Thyroid gland (tissue), 4 donors: ENCODE results near the gene ZBTB5. TPM values are rescaled to one million over a fixed set of nuclear protein-coding genes. Genes with fewer than 3 reads are reported as not detected.

Experiments used
- DNase-seq, 2 donors: peaks; one replicate each; pipeline ENCODE4 v3.0.0-alpha.2; 2019
- H3K27ac ChIP-seq, 3 donors: fragments of 200-600 bp; sonication (generic); 1 replicate in 2 of 3; 2 replicates in 1 of 3; pipeline ENCODE4 v1.5.1; 2016 to 2019; ENCODE audit warnings: mild to moderate bottlenecking in 1 of 3, moderate library complexity in 1 of 3
- H3K27me3 ChIP-seq: fragments of 200-600 bp; sonication (generic); one replicate; pipeline ENCODE4 v1.5.1; 2019
- H3K36me3 ChIP-seq, 2 donors: fragments of 200-600 bp; sonication (generic); one replicate each; pipeline ENCODE4 v1.5.1; 2016 to 2019
- H3K4me1 ChIP-seq, 2 donors: fragments of 200-600 bp; sonication (generic); one replicate each; pipeline ENCODE4 v1.5.1; 2017 to 2019
- H3K4me3 ChIP-seq, 3 donors: fragments of 200-600 bp; sonication (generic); replicated peaks in 1 of 3; 1 replicate in 2 of 3; 2 replicates in 1 of 3; pipeline ENCODE4 v1.5.1; 2016; ENCODE audit warnings: mild to moderate bottlenecking in 1 of 3
- H3K9me3 ChIP-seq: fragments of 200-600 bp; sonication (generic); one replicate; pipeline ENCODE4 v1.5.1; 2017
- POLR2A ChIP-seq, 2 donors: fragments of 450-650 bp; IDR thresholded peaks; one replicate each; pipeline ENCODE4 v1.6.1; 2017; ENCODE audit warnings: antibody characterized with exemption in 2 of 2, mild to moderate bottlenecking in 2 of 2, moderate library complexity in 1 of 2
- WGBS, 2 donors: methylation state at CpG; one replicate each; pipeline ENCODE4 v1.1.5; 2017; 5-methylcytosine and 5-hydroxymethylcytosine counted together
- intact Hi-C: fragments of 100-400 bp; cut with DNase I; formaldehyde crosslinking; loops from one replicate; pipeline ENCODE4 v1.15.1; 2023
- total RNA-seq, 4 donors: library from RNA; depleted of rRNA; stranded (reverse); fragments of >200 nt; gene quantifications; one replicate each; pipeline ENCODE4 v1.2.3, GENCODE V29; 2016
- TF ChIP-seq, protein P1 (sequence below), 6 experiments: fragments of 200-600 bp in 3 of 6; fragments of 450-650 bp in 3 of 6; sonication (generic) in 3 of 6; IDR thresholded peaks; one replicate each; pipeline ENCODE4 v1.5.1; 2016 to 2019; ENCODE audit warnings: antibody characterized with exemption in 6 of 6, mild to moderate bottlenecking in 2 of 6, inconsistent platforms in 1 of 6, moderate library complexity in 1 of 6

The ZBTB5 gene
- total RNA-seq, 4 donors from 2014 or later: 19.2 to 26.8 (median 22.3) TPM

DNA sequence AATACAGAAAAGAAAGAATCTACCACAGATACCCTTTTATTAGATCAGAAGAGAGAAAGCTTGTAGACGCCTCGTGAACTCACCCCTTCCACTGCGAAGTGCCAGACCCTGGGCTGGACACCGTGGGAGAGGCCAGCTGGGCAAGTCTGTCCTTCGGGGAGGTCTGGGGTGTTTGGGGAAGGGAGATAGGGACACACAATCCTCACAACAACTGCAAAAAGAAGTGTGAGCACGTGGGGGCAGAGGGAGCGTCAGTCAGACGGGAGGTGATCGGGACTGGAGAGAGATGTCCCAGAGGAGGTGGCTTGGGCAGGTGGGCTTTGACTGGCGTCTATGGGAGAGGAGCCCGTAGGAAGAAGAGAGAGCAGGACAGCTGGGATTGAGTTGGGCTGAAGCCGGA, 70.0 kb downstream of the ZBTB5 start:
- Histone ChIP-seq H3K27me3 (no peaks in the 10 kb centered on the region), H3K4me1 (no peaks in the 10 kb centered on the region), H3K9me3 (no peaks in the 10 kb centered on the region), H3K4me3 (no peak overlapping the region), H3K36me3 (no peaks in the 10 kb centered on the region), H3K27ac (no peak overlapping the region)
- intact Hi-C loops: no loop called here
- TF ChIP-seq POLR2A (IDR thresholded peaks at IDR 0.05): no peak
- TF ChIP-seq, protein P1, sequence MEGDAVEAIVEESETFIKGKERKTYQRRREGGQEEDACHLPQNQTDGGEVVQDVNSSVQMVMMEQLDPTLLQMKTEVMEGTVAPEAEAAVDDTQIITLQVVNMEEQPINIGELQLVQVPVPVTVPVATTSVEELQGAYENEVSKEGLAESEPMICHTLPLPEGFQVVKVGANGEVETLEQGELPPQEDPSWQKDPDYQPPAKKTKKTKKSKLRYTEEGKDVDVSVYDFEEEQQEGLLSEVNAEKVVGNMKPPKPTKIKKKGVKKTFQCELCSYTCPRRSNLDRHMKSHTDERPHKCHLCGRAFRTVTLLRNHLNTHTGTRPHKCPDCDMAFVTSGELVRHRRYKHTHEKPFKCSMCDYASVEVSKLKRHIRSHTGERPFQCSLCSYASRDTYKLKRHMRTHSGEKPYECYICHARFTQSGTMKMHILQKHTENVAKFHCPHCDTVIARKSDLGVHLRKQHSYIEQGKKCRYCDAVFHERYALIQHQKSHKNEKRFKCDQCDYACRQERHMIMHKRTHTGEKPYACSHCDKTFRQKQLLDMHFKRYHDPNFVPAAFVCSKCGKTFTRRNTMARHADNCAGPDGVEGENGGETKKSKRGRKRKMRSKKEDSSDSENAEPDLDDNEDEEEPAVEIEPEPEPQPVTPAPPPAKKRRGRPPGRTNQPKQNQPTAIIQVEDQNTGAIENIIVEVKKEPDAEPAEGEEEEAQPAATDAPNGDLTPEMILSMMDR (IDR thresholded peaks at IDR 0.05): no peak
- no peak for DNase-seq
- WGBS, 2 donors: 74% methylated on average over 12 of the region's 12 CpGs

DNA sequence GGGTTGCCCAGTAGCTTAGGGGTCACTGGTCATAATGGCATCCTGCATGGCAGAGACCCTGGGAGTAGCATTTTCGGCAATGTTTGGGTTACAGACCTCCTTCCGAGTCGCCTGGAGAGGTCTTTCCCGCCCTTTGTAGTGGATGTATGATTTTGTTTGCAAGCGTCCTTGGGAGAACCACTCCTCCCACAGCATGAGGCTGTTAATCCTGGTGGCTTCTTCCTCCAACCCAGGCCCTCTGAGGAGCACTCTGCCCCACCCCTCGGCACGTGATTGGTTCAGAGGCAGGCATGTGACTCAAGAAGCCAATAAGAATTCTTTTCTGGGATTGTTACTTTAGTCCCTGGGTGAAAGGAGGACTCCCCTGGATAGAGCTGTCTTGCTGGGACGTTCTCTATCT, 73.0 kb downstream of the ZBTB5 start:
- Histone ChIP-seq H3K36me3 (no peaks in the 10 kb centered on the region), H3K4me1 (no peaks in the 10 kb centered on the region), H3K4me3 (no peak overlapping the region), H3K27ac (no peak overlapping the region), H3K9me3 (no peaks in the 10 kb centered on the region), H3K27me3 (no peaks in the 10 kb centered on the region)
- no peak for TF ChIP-seq POLR2A (IDR thresholded peaks at IDR 0.05)
- intact Hi-C loops: no loop called here
- DNase-seq: no peak
- 72 to 83% methylated on average over 8 of the region's 8 CpGs for WGBS, 2 donors

DNA sequence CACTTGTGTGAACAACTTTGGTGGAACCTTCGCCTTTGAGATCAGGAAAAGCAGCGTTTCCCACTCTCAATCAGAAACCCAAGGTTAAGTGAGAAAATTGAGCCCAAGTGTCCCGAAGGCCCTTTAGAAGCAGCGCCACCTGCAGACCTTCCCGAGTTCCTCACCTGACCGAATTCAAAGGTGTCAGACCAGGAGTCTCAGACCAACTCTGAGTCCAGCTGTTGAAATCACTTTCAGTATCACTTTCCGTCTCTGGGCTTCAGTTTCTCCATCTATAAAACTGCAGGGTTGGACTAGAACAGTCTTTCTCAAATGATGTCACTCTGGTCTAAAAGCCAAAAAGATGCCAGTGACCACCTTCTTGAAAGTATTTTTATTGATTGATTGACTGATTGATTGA, 74.5 kb downstream of the ZBTB5 start:
- Histone ChIP-seq H3K9me3 (no peaks in the 10 kb centered on the region), H3K4me3 (no peak overlapping the region), H3K36me3 (no peaks in the 10 kb centered on the region), H3K27me3 (no peaks in the 10 kb centered on the region), H3K4me1 (no peaks in the 10 kb centered on the region), H3K27ac (no peak overlapping the region)
- intact Hi-C loops: no loop called here
- peak; percentile 25 to 53 for DNase-seq
- TF ChIP-seq, protein P1 (IDR thresholded peaks at IDR 0.05): peak in 4 of 6 experiments; percentile 18 to 39 (median 26)
- TF ChIP-seq POLR2A (IDR thresholded peaks at IDR 0.05): no peak
- WGBS, 2 donors: 36 to 43% methylated on average over 7 of the region's 7 CpGs

Other genes starting within 250 kb of the ZBTB5 start
- 100 to 1,000 TPM in 2 of 4 donors, 10 to 100 TPM in 2; 79.5 to 157 (median 126) TPM for gene GRHPR, start 42.8 kb downstream of the ZBTB5 start, total RNA-seq
- gene POLR1E, start 20.5 kb upstream of the ZBTB5 start, total RNA-seq: 10 to 100 TPM; 14.8 to 23.3 (median 18.5) TPM
- 10 to 100 TPM in 2 of 4 donors, 1 to 10 TPM in 2; 6.6 to 17.5 (median 12.2) TPM for gene FBXO10, start 110.9 kb upstream of the ZBTB5 start, total RNA-seq
- gene TOMM5, start 127.1 kb upstream of the ZBTB5 start, total RNA-seq: 100 to 1,000 TPM in 2 of 4 donors, 10 to 100 TPM in 2; 56.7 to 110 (median 85.0) TPM
- gene FRMPD1, start 185.5 kb upstream of the ZBTB5 start, total RNA-seq: under 1 TPM in 3 of 4 donors, not detected in 1; 0.13 to 0.49 (median 0.22) TPM